K562 (cell line): ENCODE measurements around the gene STOX2. TPM values are rescaled to one million over a fixed set of nuclear protein-coding genes. Genes with fewer than 3 reads are reported as not detected.
A peak's percentile ranks its signal among the peaks of the same experiment; 100 is the strongest.

Experiments
- ATAC-seq: fragments of 200-7000 bp; cut with Tn5 transposase; 3 replicates; pipeline ENCODE4 v1.9.1; 2020; ENCODE audit warnings: moderate library complexity
- BruUV-seq: library from RNA; stranded (reverse); fragments of 400-500 nt; replicated peaks from 2 replicates; lab custom pipeline; 2021; lab: Mats Ljungman, UMichigan
- CTCF ChIA-PET: fragments of 300-600 bp; formaldehyde crosslinking; extraction: SDS; loops from one replicate; lab custom pipeline; 2021; ENCODE audit warnings: low intra/inter-chr PET ratio; lab: Yijun Ruan, JAX
- POLR2A ChIA-PET: fragments of 300-600, 350-650 bp; sonication (Branson Sonifier 250); formaldehyde crosslinking; extraction: SDS; loops from one replicate; lab custom pipeline; 2021; ENCODE audit warnings: antibody characterized with exemption, inconsistent platforms; lab: Yijun Ruan, JAX
- DNase-seq, 4 experiments: peaks; one replicate each; pipeline versions ENCODE4 v3.0.0 to v3.0.0-alpha.2; 2011 to 2018; ENCODE audit warnings: low spot score in 3 of 4, mixed read lengths in 3 of 4; ENCODE audit errors: extremely low read depth in 1 of 4
- FAIRE-seq: peaks from 2 replicates; lab custom pipeline; 2011; peaks lifted over from hg19 to GRCh38; lab: Jason Lieb, UNC
- H2AFZ ChIP-seq: 2 replicates; pipeline ENCODE4 v1.6.0; 2011; ENCODE audit warnings: low read depth, low read length, control low read depth, inconsistent platforms
- H3K27ac ChIP-seq: fragments of 200-600 bp; 3 replicates; pipeline ENCODE4 v1.8.0; 2011; ENCODE audit warnings: low read depth, mild to moderate bottlenecking, control low read depth, inconsistent platforms, low read length, moderate library complexity, mixed read lengths; ENCODE audit errors: extremely low read depth
- H3K27me3 ChIP-seq, 2 experiments: fragments of 300-600 bp in 1 of 2; 2 replicates in 1 of 2; 3 replicates in 1 of 2; pipeline versions ENCODE4 v1.6.0 to v1.8.0; 2011; ENCODE audit warnings: inconsistent platforms in 2 of 2, low read length in 2 of 2, mild to moderate bottlenecking in 1 of 2, mixed read lengths in 1 of 2, moderate library complexity in 1 of 2; ENCODE audit not compliant: control insufficient read depth in 2 of 2, insufficient read depth in 2 of 2
- H3K36me3 ChIP-seq: fragments of 300-600 bp; 3 replicates; pipeline ENCODE4 v1.8.0; 2011; ENCODE audit warnings: mild to moderate bottlenecking, low read length, inconsistent platforms; ENCODE audit not compliant: control insufficient read depth, insufficient read depth
- H3K4me1 ChIP-seq, 2 experiments: fragments of 200-600 bp in 1 of 2; replicated peaks in 1 of 2; 2 replicates in 1 of 2; 3 replicates in 1 of 2; pipeline versions ENCODE4 v1.5.1 to v1.8.0; 2011; ENCODE audit warnings: inconsistent platforms in 2 of 2, low read length in 2 of 2, mild to moderate bottlenecking in 1 of 2, mixed read lengths in 1 of 2, moderate library complexity in 1 of 2; ENCODE audit not compliant: control insufficient read depth in 2 of 2, insufficient read depth in 2 of 2
- H3K4me2 ChIP-seq: 2 replicates; pipeline ENCODE4 v1.6.1; 2011; ENCODE audit warnings: low read length, control low read depth, inconsistent platforms, mixed read lengths; ENCODE audit not compliant: insufficient read depth
- H3K4me3 ChIP-seq: fragments of 200-600 bp; sonication (generic), shearing (Covaris generic); 2 replicates; pipeline ENCODE4 v1.5.1; 2016; ENCODE audit warnings: control low read depth, inconsistent platforms
- H3K79me2 ChIP-seq: fragments of 200-600 bp; 3 replicates; pipeline ENCODE4 v1.8.0; 2011; ENCODE audit warnings: low read length, inconsistent platforms; ENCODE audit not compliant: control insufficient read depth, insufficient read depth
- H3K9ac ChIP-seq, 2 experiments: 2 replicates each; pipeline versions ENCODE4 v1.6.0 to v1.6.1; 2011; ENCODE audit warnings: low read depth in 2 of 2, low read length in 2 of 2, control low read depth in 1 of 2, inconsistent platforms in 1 of 2, mild to moderate bottlenecking in 1 of 2, mixed read lengths in 1 of 2; ENCODE audit not compliant: insufficient read depth in 1 of 2
- H3K9me1 ChIP-seq: one replicate; pipeline ENCODE4 v1.6.0; 2011; ENCODE audit warnings: inconsistent platforms, mild to moderate bottlenecking, low read length, moderate library complexity; ENCODE audit not compliant: control insufficient read depth, insufficient read depth
- H3K9me3 ChIP-seq: replicated peaks from 2 replicates; pipeline ENCODE4 v1.5.1; 2011; ENCODE audit warnings: low read depth, low read length, inconsistent platforms; ENCODE audit not compliant: control insufficient read depth, insufficient read depth
- H4K20me1 ChIP-seq: replicated peaks from 2 replicates; pipeline ENCODE4 v1.6.1; 2011; ENCODE audit warnings: low read length, inconsistent platforms, mixed read lengths; ENCODE audit not compliant: control insufficient read depth, insufficient read depth
- ARID1B ChIP-seq: fragments of 450-650 bp; IDR thresholded peaks from 2 replicates; pipeline ENCODE4 v1.6.1; 2016; ENCODE audit warnings: antibody characterized with exemption, mild to moderate bottlenecking, inconsistent platforms
- BACH1 ChIP-seq: fragments of 200-800 bp; sonication (Bioruptor generic); IDR thresholded peaks from 2 replicates; pipeline ENCODE4 v1.6.1; 2016; ENCODE audit warnings: missing genetic modification characterization, missing compliant biosample characterization
- BRF1 ChIP-seq: IDR thresholded peaks from 3 replicates; pipeline ENCODE4 v1.6.1; 2011; ENCODE audit warnings: borderline replicate concordance, mild to moderate bottlenecking; ENCODE audit not compliant: insufficient read length; ENCODE audit errors: extremely low read depth
- C11orf30 ChIP-seq: fragments of 450-650 bp; IDR thresholded peaks from 2 replicates; pipeline ENCODE4 v1.6.1; 2016; ENCODE audit warnings: low read depth, mild to moderate bottlenecking
- CTBP1 ChIP-seq: fragments of 450-650 bp; IDR thresholded peaks from 2 replicates; pipeline ENCODE4 v1.6.1; 2016; ENCODE audit warnings: borderline replicate concordance
- CXXC5 ChIP-seq: fragments of 250-450 bp; sonication (Bioruptor Pico); IDR thresholded peaks from 2 replicates; pipeline ENCODE4 v1.8.0; 2022; ENCODE audit warnings: inconsistent platforms, mild to moderate bottlenecking, moderate library complexity
- DPF2 ChIP-seq: fragments of 450-650 bp; IDR thresholded peaks from 2 replicates; pipeline ENCODE4 v1.6.1; 2016
- FOSL1 ChIP-seq: fragments of 200-800 bp; sonication (Bioruptor generic); conservative IDR thresholded peaks from 2 replicates; pipeline ENCODE4 v1.6.1; 2016; ENCODE audit warnings: missing genetic modification characterization, missing compliant biosample characterization
- FOXP1 ChIP-seq: sonication (generic); formaldehyde crosslinking; IDR thresholded peaks from 2 replicates; pipeline ENCODE4 v1.8.0; 2022; ENCODE audit warnings: mild to moderate bottlenecking, missing genetic modification reagents
- HNRNPL ChIP-seq: fragments of 200-400 bp; formaldehyde crosslinking; IDR thresholded peaks from 2 replicates; pipeline ENCODE4 v1.6.1; 2017; ENCODE audit warnings: low read depth, mild to moderate bottlenecking, low read length
- HSF4 ChIP-seq: fragments of 250-450 bp; sonication (Bioruptor Pico); IDR thresholded peaks from 2 replicates; pipeline ENCODE4 v2.1.2; 2022; ENCODE audit warnings: mild to moderate bottlenecking, moderate library complexity, borderline replicate concordance
- JUN ChIP-seq, 2 experiments: sonication (generic) in 1 of 2; formaldehyde crosslinking in 1 of 2; IDR thresholded peaks; 2 replicates each; pipeline versions ENCODE4 v1.6.1 to v1.8.0; 2012 to 2022; ENCODE audit warnings: borderline replicate concordance in 2 of 2, mild to moderate bottlenecking in 2 of 2, improper control_type of control experiment in 1 of 2, low read depth in 1 of 2, low read length in 1 of 2, missing genetic modification reagents in 1 of 2
- JUNB ChIP-seq: fragments of 450-650 bp; formaldehyde crosslinking; conservative IDR thresholded peaks from 2 replicates; pipeline ENCODE4 v1.4.0; 2020; ENCODE audit warnings: mild to moderate bottlenecking
- JUND ChIP-seq, 2 experiments: IDR thresholded peaks; 2 replicates in 1 of 2; 3 replicates in 1 of 2; pipeline ENCODE4 v1.6.1; 2011; ENCODE audit warnings: borderline replicate concordance in 2 of 2, low read depth in 2 of 2, low read length in 2 of 2, improper control_type of control experiment in 1 of 2, missing biosample characterization in 1 of 2, missing genetic modification characterization in 1 of 2, missing genetic modification reagents in 1 of 2
- MAFF ChIP-seq: IDR thresholded peaks from 2 replicates; pipeline ENCODE4 v1.6.1; 2012; ENCODE audit warnings: low read length, improper control_type of control experiment
- MAFG ChIP-seq: fragments of 450-650 bp; conservative IDR thresholded peaks from 2 replicates; pipeline ENCODE4 v1.6.1; 2016; ENCODE audit warnings: missing genetic modification characterization, missing compliant biosample characterization
- MEF2A ChIP-seq: IDR thresholded peaks from 2 replicates; pipeline ENCODE4 v1.6.1; 2011; ENCODE audit warnings: low read depth, mild to moderate bottlenecking, low read length, moderate library complexity; ENCODE audit not compliant: control insufficient read depth
- MYC ChIP-seq, 2 experiments: fragments of 250-450 bp in 1 of 2; sonication (Bioruptor Pico) in 1 of 2; IDR thresholded peaks; 2 replicates each; pipeline versions ENCODE4 v1.5.1 to v1.6.1; 2012 to 2021; ENCODE audit warnings: low read depth in 2 of 2, borderline replicate concordance in 1 of 2, improper control_type of control experiment in 1 of 2, low read length in 1 of 2, mild to moderate bottlenecking in 1 of 2, moderate library complexity in 1 of 2
- NFE2 ChIP-seq: IDR thresholded peaks from 2 replicates; pipeline ENCODE4 v1.6.1; 2014; ENCODE audit warnings: antibody characterized with exemption, low read depth
- SMARCA4 ChIP-seq: fragments of 450-650 bp; IDR thresholded peaks from 2 replicates; pipeline ENCODE4 v1.6.1; 2016
- SMARCC2 ChIP-seq: fragments of 450-650 bp; IDR thresholded peaks from 2 replicates; pipeline ENCODE4 v1.6.1; 2017; ENCODE audit warnings: antibody characterized with exemption, moderate library complexity, mild to moderate bottlenecking, low read depth
- ZNF133 ChIP-seq: fragments of 250-450 bp; sonication (Bioruptor Pico); IDR thresholded peaks from 2 replicates; pipeline ENCODE4 v1.4.0; 2020; ENCODE audit warnings: mild to moderate bottlenecking
- ZNF57 ChIP-seq: fragments of 450-650 bp; formaldehyde crosslinking; IDR thresholded peaks from 2 replicates; pipeline ENCODE4 v1.4.0; 2020; ENCODE audit warnings: mild to moderate bottlenecking, moderate library complexity
- WGBS: fragments of 100-300 bp; shearing (Covaris generic); methylation state at CpG from one replicate; pipeline ENCODE4 v1.1.6; 2016; ENCODE audit warnings: low coverage, mixed read lengths; ENCODE audit not compliant: insufficient coverage; ENCODE audit errors: missing lambda C conversion rate; 5-methylcytosine and 5-hydroxymethylcytosine counted together
- in situ Hi-C: fragments of 300-500 bp; cut with MboI; formaldehyde crosslinking; loops from 4 replicates; pipeline ENCODE4 v1.15.0; 2018; ENCODE audit warnings: inconsistent platforms, mixed read lengths
- intact Hi-C: fragments of 100-400 bp; cut with micrococcal nuclease; formaldehyde crosslinking; loops from 2 replicates; pipeline ENCODE4 v1.14.2; 2022
- polyA plus RNA-seq, 8 experiments: library from polyadenylated mRNA; depleted of rRNA in 4 of 8; stranded (reverse) in 5 of 8; unstranded in 3 of 8; fragments of >200 nt; fragmentation: Nextera tagmentation in 2 of 8; fragmentation: Illumina TruSeq in 1 of 8; extraction: Ambion mirVana in 2 of 8; extraction: Trizol in 1 of 8; gene quantifications; 2 replicates each; pipeline versions ENCODE4 v1.2.1 to v1.2.3, GENCODE V29; 2011 to 2014; ENCODE audit warnings: inconsistent platforms in 1 of 8, missing spikeins in 1 of 8
- total RNA-seq, 7 experiments: library from RNA; depleted of rRNA in 6 of 7; stranded (reverse); fragments of >200 nt in 6 of 7; fragmentation: Illumina TruSeq in 2 of 7; extraction: Trizol in 2 of 7; gene quantifications; 2 replicates each; pipeline versions ENCODE4 v1.2.1 to v1.2.3, GENCODE V29; 2011 to 2021; ENCODE audit warnings: low replicate concordance in 1 of 7

The STOX2 gene
- total and polyA plus RNA-seq, 9 of the 15 experiments (the other 6 are each of a cell fraction or from before 2014, with no cell fraction given): not detected

GRCh38 chr4:183987987-183988392, 82.9 kb downstream of the STOX2 start:
- H3K9ac ChIP-seq: no peak overlapping the region
- H3K4me3 ChIP-seq: no peak overlapping the region
- no peak overlapping the region for H3K27ac ChIP-seq
- ATAC-seq (peak; percentile 95), FAIRE-seq (peak; percentile 87), DNase-seq (peak; percentile 11 to 64 (median 24))
- H4K20me1 ChIP-seq: no peaks in the 10 kb centered on the region
- in situ Hi-C loops (no loop called here), intact Hi-C loops (no loop called here)
- peaks cover 29 to 44% of the 10 kb centered on the region in 2 experiments for H3K27me3 ChIP-seq
- 3% methylated on average over 10 of the region's 10 CpGs for WGBS
- POLR2A ChIA-PET: interaction anchor here (0.6 kb wide), 1 partner anchor 943 kb away, joined by 3 read pairs; no protein-coding TSS in a partner anchor
- no TSS peak for BruUV-seq
- H3K79me2 ChIP-seq: no peaks in the 10 kb centered on the region
- H3K36me3 ChIP-seq: no peaks in the 10 kb centered on the region
- peaks cover 0 to 7% of the 10 kb centered on the region in 2 experiments; a peak in 3 of 5 replicates for H3K4me1 ChIP-seq
- CTCF ChIA-PET: no interaction called here
- H3K4me2 ChIP-seq: peak overlapping the region; percentile 46; the same call in 1 of the 2 replicates
- no peaks in the 10 kb centered on the region for H3K9me1 ChIP-seq
- H3K9me3 ChIP-seq: no peaks in the 10 kb centered on the region
- peak overlapping the region; percentile 1; the same call in 1 of the 2 replicates for H2AFZ ChIP-seq
- TF ChIP-seq ARID1B (0 out of 2 replicates have a peak, but pooled peaks have one; percentile 16), JUN (IDR thresholded peaks at IDR 0.05; ENCODE audit: borderline replicate concordance, low read depth, low read length) (peak; percentile 49; the same call in 1 of the 2 replicates), JUN (CRISPR knock-in tag; IDR thresholded peaks at IDR 0.05; ENCODE audit: borderline replicate concordance) (no peak), CXXC5 (CRISPR knock-in tag) (no peak), JUNB (peak; percentile 54; the same call in 1 of the 2 replicates), HNRNPL (no peak), MEF2A (0 out of 2 replicates have a peak, but pooled peaks have one; percentile 47), CTBP1 (0 out of 2 replicates have a peak, but pooled peaks have one; percentile 31), C11orf30 (peak; percentile 85), NFE2 (peak; percentile 90), MYC (IDR thresholded peaks at IDR 0.05; ENCODE audit: low read depth, low read length) (no peak), MYC (CRISPR knock-in tag; IDR thresholded peaks at IDR 0.05; ENCODE audit: borderline replicate concordance, low read depth) (no peak), MAFF (peak; percentile 47; the same call in 1 of the 2 replicates), HSF4 (CRISPR knock-in tag) (no peak), ZNF133 (no peak), SMARCC2 (no peak), BACH1 (peak; percentile 64; the same call in 1 of the 2 replicates), JUND (IDR thresholded peaks at IDR 0.05; ENCODE audit: borderline replicate concordance, low read depth, low read length) (peak; percentile 92), JUND (tag; IDR thresholded peaks at IDR 0.05; ENCODE audit: borderline replicate concordance, low read depth, low read length) (peak; percentile 92; the same call in 2 of the 3 replicates), ZNF57 (CRISPR knock-in tag) (no peak), DPF2 (0 out of 2 replicates have a peak, but pooled peaks have one; percentile 15), SMARCA4 (0 out of 2 replicates have a peak, but pooled peaks have one; percentile 38), BRF1 (no peak), FOSL1 (peak; percentile 82), FOXP1 (no peak), MAFG (tag) (peak; percentile 93)
